HL-60 (cell line): ENCODE data around the gene GUSB.

Source experiments
- DNase-seq, 2 experiments: peaks; one replicate each; pipeline ENCODE4 v3.0.0-alpha.2; 2010 to 2020; ENCODE audit warnings: low read depth in 1 of 2, low spot score in 1 of 2
- H3K27ac ChIP-seq: fragments of 250-450 bp; sonication (Bioruptor Pico); replicated peaks from 2 replicates; pipeline ENCODE4 v1.5.1; 2020; ENCODE audit warnings: mild to moderate bottlenecking, moderate library complexity
- H3K27me3 ChIP-seq: fragments of 250-450 bp; sonication (Bioruptor Pico); 2 replicates; pipeline ENCODE4 v1.5.1; 2021; ENCODE audit warnings: mild to moderate bottlenecking, moderate library complexity; ENCODE audit not compliant: insufficient read depth, poor library complexity, severe bottlenecking
- H3K4me3 ChIP-seq: replicated peaks from 2 replicates; pipeline ENCODE4 v1.5.1; 2011; ENCODE audit warnings: mild to moderate bottlenecking, control low read depth, low read length; ENCODE audit not compliant: insufficient read depth
- GABPA ChIP-seq: IDR thresholded peaks from 2 replicates; pipeline ENCODE4 v1.6.1; 2012; ENCODE audit warnings: low read depth
- POLR2AphosphoS5 ChIP-seq: IDR thresholded peaks from 2 replicates; pipeline ENCODE4 v1.6.1; 2012; ENCODE audit warnings: low read depth
- SPI1 ChIP-seq: IDR thresholded peaks from 2 replicates; pipeline ENCODE4 v1.6.1; 2012; ENCODE audit warnings: low read depth, mild to moderate bottlenecking, borderline replicate concordance
- TF ChIP-seq, protein P1 (sequence below): IDR thresholded peaks from 2 replicates; pipeline ENCODE4 v1.6.1; 2012; ENCODE audit warnings: low read depth; ENCODE audit not compliant: insufficient replicate concordance
- TF ChIP-seq, protein P2 (sequence below): IDR thresholded peaks from one replicate; pipeline ENCODE4 v1.5.1; 2011; ENCODE audit warnings: low read length, control low read depth, inconsistent platforms; ENCODE audit not compliant: insufficient read depth

The GUSB gene

DNA sequence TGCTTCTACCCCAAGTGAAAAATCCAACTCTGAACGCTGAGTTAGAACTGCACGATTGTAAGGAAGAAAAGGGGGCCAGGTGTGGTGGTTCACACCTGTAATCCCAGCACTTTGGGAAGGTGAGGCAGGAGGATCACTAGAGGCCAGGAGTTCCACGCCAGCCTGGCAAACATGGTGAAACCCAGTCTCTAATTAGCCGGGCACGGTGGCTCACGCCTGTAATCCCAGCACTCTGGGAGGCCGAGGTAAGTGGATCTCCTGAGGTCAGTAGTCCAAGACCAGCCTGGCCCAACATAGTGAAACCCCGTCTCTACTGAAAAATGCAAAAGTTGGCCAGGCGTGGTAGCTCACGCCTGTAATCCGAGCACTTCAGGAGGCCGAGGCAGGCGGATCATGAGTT is 9.0 kb downstream of the GUSB start:
- no peak overlapping the region for H3K4me3 ChIP-seq
- H3K27ac ChIP-seq: no peak overlapping the region
- no peak for DNase-seq
- TF ChIP-seq GABPA (no peak), POLR2AphosphoS5 (no peak), SPI1 (no peak)
- TF ChIP-seq, protein P1, sequence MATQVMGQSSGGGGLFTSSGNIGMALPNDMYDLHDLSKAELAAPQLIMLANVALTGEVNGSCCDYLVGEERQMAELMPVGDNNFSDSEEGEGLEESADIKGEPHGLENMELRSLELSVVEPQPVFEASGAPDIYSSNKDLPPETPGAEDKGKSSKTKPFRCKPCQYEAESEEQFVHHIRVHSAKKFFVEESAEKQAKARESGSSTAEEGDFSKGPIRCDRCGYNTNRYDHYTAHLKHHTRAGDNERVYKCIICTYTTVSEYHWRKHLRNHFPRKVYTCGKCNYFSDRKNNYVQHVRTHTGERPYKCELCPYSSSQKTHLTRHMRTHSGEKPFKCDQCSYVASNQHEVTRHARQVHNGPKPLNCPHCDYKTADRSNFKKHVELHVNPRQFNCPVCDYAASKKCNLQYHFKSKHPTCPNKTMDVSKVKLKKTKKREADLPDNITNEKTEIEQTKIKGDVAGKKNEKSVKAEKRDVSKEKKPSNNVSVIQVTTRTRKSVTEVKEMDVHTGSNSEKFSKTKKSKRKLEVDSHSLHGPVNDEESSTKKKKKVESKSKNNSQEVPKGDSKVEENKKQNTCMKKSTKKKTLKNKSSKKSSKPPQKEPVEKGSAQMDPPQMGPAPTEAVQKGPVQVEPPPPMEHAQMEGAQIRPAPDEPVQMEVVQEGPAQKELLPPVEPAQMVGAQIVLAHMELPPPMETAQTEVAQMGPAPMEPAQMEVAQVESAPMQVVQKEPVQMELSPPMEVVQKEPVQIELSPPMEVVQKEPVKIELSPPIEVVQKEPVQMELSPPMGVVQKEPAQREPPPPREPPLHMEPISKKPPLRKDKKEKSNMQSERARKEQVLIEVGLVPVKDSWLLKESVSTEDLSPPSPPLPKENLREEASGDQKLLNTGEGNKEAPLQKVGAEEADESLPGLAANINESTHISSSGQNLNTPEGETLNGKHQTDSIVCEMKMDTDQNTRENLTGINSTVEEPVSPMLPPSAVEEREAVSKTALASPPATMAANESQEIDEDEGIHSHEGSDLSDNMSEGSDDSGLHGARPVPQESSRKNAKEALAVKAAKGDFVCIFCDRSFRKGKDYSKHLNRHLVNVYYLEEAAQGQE: no peak
- H3K27me3 ChIP-seq: no peaks in the 10 kb centered on the region

DNA sequence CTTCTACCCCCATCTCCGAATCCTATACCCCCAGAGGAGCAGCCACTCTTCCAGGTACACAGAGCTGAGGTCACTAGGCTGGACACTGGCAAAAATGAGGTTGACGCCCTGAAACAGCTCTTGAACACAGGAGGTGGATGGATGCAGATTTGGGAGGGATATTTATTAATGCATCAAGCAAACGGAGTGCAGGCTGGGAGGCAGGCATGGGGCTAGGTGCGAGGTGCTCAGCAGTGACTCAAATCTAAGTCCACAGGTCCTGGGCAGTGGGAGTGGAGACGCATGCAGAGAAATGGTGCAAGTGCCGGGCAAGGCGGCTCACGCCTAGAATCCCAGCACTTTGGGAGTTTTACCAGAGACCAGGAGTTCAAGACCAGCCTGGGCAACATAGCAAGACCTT is 11.0 kb downstream of the GUSB start:
- H3K27ac ChIP-seq: no peak overlapping the region
- DNase-seq: no peak
- H3K27me3 ChIP-seq: no peaks in the 10 kb centered on the region
- H3K4me3 ChIP-seq: no peak overlapping the region
- TF ChIP-seq, protein P1: no peak
- TF ChIP-seq, protein P2, sequence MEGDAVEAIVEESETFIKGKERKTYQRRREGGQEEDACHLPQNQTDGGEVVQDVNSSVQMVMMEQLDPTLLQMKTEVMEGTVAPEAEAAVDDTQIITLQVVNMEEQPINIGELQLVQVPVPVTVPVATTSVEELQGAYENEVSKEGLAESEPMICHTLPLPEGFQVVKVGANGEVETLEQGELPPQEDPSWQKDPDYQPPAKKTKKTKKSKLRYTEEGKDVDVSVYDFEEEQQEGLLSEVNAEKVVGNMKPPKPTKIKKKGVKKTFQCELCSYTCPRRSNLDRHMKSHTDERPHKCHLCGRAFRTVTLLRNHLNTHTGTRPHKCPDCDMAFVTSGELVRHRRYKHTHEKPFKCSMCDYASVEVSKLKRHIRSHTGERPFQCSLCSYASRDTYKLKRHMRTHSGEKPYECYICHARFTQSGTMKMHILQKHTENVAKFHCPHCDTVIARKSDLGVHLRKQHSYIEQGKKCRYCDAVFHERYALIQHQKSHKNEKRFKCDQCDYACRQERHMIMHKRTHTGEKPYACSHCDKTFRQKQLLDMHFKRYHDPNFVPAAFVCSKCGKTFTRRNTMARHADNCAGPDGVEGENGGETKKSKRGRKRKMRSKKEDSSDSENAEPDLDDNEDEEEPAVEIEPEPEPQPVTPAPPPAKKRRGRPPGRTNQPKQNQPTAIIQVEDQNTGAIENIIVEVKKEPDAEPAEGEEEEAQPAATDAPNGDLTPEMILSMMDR: no peak
- TF ChIP-seq POLR2AphosphoS5: no peak
- TF ChIP-seq SPI1: no peak
- TF ChIP-seq GABPA: no peak

DNA sequence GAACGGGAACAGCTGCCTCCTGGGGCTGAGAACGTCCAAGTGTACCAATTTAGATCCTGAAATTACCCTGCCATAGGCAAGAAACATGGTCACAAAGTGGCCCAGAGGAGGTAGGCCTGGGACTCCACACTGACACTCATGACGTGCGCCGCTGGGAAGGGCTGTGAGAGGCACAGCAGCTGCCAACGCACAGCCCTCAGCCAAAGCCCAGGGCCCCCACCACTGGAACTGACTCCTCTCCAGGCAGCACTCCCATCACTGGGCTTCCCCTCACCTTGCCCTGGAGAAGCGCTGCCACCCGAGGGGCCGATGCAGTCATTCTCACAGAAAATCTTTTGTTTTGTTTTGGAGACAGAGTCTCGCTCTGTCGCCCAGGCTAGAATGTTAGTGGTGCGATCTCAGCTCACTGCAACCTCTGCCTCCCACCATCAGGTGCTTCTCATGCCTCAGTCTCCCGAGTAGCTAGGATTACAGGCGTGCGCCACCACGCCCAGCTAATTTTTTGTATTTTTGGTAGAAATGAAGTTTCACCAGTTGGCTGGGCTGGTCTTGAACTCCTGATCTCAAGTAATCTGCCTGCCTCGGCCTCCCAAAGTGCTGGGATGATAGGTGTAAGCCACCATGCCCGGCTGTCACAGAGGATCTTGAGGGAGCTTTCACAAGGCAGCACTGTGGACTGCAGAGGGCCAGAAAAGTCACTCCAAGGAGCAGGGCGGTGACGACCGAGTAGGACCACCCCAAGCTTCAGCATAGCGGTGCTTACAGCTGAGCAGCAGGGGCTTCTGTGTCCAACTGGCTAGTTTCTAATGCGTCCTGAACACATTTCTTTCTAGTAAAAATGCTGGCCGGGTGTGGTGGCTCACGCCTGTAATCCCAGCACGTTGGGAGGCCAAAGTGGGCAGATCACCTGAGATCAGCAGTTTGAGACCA is 13.5 kb downstream of the GUSB start:
- no peak for DNase-seq
- Histone ChIP-seq H3K4me3 (no peak overlapping the region), H3K27ac (no peak overlapping the region), H3K27me3 (no peaks in the 10 kb centered on the region)
- TF ChIP-seq POLR2AphosphoS5: no peak
- TF ChIP-seq, protein P1: no peak
- no peak for TF ChIP-seq GABPA
- no peak for TF ChIP-seq SPI1
- TF ChIP-seq, protein P2: no peak
